Thyroid gland (tissue), 4 donors: ENCODE measurements around the gene SECISBP2L.

Experiments used
- POLR2A ChIP-seq, 2 donors: fragments of 450-650 bp; IDR thresholded peaks; one replicate each; pipeline ENCODE4 v1.6.1; 2017; ENCODE audit warnings: antibody characterized with exemption in 2 of 2, mild to moderate bottlenecking in 2 of 2, moderate library complexity in 1 of 2
- TF ChIP-seq, protein P1 (sequence below), 6 experiments: fragments of 200-600 bp in 3 of 6; fragments of 450-650 bp in 3 of 6; sonication (generic) in 3 of 6; IDR thresholded peaks; one replicate each; pipeline ENCODE4 v1.5.1; 2016 to 2019; ENCODE audit warnings: antibody characterized with exemption in 6 of 6, mild to moderate bottlenecking in 2 of 6, inconsistent platforms in 1 of 6, moderate library complexity in 1 of 6

- TF ChIP-seq, protein P1, sequence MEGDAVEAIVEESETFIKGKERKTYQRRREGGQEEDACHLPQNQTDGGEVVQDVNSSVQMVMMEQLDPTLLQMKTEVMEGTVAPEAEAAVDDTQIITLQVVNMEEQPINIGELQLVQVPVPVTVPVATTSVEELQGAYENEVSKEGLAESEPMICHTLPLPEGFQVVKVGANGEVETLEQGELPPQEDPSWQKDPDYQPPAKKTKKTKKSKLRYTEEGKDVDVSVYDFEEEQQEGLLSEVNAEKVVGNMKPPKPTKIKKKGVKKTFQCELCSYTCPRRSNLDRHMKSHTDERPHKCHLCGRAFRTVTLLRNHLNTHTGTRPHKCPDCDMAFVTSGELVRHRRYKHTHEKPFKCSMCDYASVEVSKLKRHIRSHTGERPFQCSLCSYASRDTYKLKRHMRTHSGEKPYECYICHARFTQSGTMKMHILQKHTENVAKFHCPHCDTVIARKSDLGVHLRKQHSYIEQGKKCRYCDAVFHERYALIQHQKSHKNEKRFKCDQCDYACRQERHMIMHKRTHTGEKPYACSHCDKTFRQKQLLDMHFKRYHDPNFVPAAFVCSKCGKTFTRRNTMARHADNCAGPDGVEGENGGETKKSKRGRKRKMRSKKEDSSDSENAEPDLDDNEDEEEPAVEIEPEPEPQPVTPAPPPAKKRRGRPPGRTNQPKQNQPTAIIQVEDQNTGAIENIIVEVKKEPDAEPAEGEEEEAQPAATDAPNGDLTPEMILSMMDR (IDR thresholded peaks at IDR 0.05), result no peak
- TF ChIP-seq POLR2A (IDR thresholded peaks at IDR 0.05), result no peak
Observed at GRCh38 chr15:49085696-49086459, 39.6 kb upstream of the SECISBP2L start.
